Measurements from ENCODE around the gene GOLGA1.
"Not testable (repeated sequence)": the region's sequence is repeated elsewhere in the genome, so short reads cannot be mapped to it uniquely, and the experiment has no call there.

Gene GOLGA1

DNA sequence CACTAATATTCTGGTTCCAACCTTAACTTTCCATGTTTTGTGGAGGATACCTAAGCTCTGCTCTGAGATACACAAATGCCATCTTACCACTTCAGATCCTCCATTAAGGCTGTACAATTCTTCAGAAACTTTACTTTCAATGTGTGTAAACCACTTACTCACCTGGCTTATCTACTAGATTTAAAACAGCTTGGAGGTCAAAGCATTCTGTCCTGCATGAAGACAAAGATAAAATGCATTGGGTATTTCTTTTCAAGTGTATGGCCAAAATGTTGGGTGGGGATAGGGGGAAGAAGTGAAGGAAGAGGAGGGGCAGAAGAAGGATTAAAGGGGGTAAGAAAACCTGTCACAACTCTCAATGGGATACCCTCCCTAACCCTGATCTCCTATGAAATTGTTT is 939 bp downstream of the GOLGA1 start:
- DNase-seq (ENCODE audit: low spot score): no peak

GRCh38 chr9:124934290-124934689 is 6.6 kb downstream of the GOLGA1 start:
- no peak for DNase-seq (ENCODE audit: low spot score)

DNA sequence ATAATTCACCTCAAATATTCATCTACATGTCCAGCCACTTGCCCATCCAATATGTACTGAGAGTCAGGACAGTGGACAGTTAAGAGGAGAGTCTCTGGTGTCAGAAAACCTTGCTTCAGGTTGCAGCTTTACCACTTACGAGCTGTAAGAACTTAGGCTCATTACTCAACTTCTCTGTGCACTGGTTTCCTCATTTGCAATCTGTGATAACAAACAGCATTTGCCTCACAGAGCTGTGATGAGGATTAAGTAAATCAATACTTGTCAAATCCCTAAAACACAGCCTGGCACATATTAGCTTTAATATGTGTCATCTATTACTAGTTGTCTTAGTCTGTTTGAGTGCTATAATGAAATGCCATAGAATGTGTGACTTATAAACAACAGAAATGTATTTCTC is 8.6 kb downstream of the GOLGA1 start:
- DNase-seq (ENCODE audit: low spot score): no peak

DNA sequence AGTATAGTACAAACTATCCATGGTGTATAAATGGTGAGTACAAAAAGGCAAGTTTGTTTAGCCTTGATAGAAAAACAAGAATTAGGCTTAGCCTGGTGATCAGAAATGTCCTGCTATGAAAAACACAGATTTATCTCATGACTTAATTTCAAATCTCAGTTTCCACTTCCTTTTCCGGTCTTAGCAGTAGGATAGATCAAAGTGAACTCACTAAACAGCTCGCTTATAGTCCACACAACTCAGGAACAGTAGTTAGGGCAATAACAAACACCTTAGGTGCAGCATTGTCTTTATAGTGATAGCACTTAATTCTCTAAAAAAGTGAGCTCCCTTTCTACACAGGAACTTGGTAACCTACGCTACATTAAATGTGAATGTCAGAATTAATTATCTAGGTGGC is 11.4 kb downstream of the GOLGA1 start:
- no peak for DNase-seq (ENCODE audit: low spot score)

DNA sequence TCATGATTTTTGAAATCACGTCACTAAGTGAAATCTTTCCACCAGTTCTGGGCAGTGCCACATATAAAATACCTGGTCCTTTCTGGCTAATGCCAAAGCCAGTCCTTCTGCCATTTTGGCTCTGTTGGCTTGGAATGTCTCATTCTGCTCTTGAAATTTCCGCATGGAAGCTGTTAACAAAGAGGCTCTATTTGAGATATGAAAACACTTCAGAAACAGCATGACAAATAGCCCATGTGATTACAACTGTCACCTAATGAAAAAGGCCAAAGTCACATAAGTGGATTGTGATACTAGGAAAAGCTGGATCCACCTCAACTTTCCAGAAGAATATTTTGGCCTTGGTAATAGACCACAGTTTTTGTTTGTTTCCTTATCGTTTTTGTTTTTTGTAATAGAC is 12.8 kb downstream of the GOLGA1 start:
- DNase-seq (ENCODE audit: low spot score): no peak

- DNase-seq (ENCODE audit: low spot score): not testable (repeated sequence)
Observed at GRCh38 chr9:124920394-124920793, 20.5 kb downstream of the GOLGA1 start.

DNA sequence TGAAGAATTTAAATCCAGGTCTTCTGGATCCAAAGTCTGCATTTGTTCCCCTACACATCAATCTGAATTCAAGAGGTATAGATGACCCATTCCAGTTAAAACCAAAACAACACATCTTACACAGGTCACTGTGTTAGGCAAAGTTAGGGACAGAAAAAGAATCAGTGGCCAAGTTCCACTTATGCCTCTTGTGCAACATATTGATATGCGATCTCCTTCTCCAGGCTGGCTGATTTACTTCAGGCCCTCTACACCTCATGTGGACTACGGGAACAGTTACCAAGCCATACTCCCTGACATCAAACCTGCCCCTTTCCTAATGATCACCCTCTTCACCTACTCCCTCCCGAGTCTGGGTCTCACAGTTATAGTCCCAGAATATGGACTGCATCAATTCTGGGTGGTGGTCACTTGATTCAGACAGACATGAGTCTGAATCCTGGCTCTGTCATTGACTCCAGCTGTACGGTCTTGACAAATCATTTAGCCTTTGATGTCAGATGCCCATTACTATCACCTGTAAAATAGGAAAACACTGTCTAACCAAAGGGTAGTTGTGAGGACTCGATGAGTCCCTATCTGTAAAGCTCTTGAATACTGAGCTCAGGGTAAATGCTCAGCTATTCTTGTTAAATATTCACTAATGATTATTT is 26.0 kb downstream of the GOLGA1 start:
- no peak for DNase-seq (ENCODE audit: low spot score)

DNA sequence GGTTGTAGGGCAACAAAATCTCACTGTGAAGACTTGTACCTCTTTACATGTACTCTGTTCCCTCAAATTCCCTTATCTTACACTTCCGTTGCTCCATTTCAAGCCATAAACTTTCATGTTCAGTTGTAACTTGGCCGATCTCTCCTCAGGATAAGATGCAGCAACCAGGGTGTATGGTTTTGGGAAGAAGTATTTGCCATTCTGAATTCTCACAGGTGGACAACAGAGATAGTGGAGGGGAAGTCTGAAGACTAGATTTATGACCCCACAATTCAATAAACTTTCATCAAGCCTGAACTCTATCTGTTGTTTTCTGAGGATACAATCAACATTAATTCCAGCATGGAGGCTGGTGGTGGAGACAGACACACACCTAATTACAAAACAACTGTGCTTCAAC is 27.5 kb downstream of the GOLGA1 start:
- DNase-seq (ENCODE audit: low spot score): no peak

DNA sequence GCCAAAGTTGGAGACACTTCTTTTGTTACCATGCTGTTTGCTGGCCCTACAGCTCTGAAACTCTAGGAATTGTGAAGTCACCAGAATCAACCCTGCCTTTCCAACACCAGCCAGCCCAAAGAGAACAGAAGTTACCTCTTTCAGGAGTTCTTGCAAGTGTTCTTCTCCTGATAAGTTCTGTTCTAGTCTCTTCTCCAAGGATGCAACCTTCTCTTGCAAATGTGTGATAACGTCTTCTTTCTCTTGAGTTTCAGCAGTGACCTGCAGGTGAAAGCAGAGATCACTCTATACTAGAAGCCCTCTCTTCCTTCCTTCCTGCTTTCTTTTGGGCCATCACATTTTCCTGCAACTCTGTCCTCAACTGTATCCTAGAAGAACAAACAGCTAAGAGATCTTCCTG is 29.1 kb downstream of the GOLGA1 start:
- DNase-seq (ENCODE audit: low spot score): no peak

- no peak for DNase-seq (ENCODE audit: low spot score)
Observed at GRCh38 chr9:124908098-124908497, 32.8 kb downstream of the GOLGA1 start.

- no peak for DNase-seq (ENCODE audit: low spot score)
Observed at GRCh38 chr9:124906966-124907365, 33.9 kb downstream of the GOLGA1 start.

DNA sequence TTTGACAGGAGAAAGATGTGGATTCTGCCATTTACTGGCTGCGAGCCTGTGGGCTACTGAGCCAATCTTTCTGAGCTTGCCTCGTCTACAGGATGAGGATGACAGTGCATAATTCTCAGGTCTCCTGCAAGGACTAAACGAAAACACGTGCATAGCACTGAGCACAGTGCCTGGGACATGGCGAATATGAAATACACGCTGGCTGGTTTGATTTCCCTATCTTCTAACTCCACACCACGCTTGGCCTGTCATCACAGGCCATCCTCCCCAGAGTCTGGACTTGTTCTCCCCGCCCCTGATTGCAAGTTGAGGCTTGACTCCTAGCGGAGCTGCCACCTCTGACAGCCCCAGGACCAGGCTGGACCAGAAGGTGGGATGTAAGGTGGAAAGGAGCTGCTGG is 41.0 kb downstream of the GOLGA1 start:
- DNase-seq (ENCODE audit: low spot score): no peak

- no peak for DNase-seq (ENCODE audit: low spot score)
Observed at GRCh38 chr9:124897570-124898460, 43.1 kb downstream of the GOLGA1 start.

DNA sequence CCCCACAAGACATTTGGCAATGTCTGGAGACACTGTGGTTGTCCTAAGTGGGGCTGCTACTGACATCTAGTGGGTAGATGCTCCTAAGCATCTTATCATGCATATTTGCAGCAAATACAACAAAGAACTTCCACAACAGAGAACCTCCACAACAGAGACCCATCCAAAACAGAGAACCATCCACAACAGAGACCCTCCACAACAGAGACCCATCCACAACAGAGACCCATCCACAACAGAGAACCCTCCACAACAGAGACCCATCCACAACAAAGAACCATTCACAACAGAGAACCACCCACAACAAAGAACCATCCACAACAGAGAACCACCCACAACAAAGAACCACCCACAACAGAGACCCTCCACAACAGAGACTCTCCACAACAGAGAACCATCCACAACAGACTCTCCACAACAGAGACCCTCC is 46.1 kb downstream of the GOLGA1 start:
- DNase-seq (ENCODE audit: low spot score): peak; percentile 55

DNA sequence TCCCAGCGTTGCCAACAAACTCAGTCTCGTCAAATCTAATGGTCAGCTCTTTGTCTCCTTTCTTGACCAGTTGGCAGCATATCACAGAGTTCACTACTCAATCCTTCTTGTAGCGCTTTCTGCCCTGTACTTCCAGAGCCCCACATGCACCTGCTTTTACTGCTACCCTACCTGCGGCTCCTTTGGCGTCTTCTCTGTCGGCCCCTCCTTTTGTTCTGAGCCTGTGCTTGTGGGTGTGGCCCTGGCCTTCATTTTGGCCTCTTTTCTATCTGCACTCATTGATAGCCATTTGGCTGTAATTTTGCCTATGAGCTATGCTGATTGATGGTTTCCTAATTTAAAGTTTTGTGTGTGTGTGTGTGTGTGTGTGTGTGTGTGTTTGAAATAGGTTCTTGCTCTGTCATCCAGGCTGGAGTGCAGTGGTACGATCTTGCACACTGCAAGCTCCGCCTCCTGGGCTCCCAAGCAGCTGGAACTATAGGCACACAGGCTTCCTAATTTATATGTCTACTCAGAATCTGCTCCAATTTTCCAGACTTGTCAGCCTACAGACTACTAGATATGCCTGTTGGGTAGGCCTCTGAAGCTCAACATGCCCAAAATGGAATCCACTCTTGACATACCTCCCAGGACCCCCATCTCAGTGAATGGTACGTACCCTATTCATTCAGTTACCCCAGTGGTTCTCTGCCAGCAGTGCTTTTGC is 46.7 kb downstream of the GOLGA1 start:
- DNase-seq (ENCODE audit: low spot score): no peak

GRCh38 chr9:124890179-124890578 is 50.7 kb downstream of the GOLGA1 start:
- no peak for DNase-seq (ENCODE audit: low spot score)

GRCh38 chr9:124889006-124889405 is 51.9 kb downstream of the GOLGA1 start:
- no peak for DNase-seq (ENCODE audit: low spot score)

DNA sequence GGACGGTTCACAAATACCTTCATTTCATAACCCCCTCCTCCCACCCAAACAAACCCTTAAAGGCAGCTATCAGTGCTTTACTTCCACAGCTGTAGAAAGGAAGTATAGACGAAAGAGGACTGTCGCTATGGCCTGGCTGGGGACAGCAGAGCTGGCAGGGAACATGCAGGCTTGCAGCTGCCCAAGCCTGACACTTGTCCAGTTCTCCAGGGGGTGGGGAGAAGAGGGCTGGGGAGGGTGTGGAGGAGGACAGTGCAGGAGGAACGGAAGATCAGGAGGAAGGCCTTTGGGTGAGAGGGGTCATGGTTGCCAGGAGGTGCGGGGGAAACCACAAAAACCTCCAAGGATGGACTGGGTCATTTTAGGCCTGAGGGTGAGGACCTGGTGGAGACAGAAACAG is 53.1 kb downstream of the GOLGA1 start:
- no peak for DNase-seq (ENCODE audit: low spot score)

- no peak for DNase-seq (ENCODE audit: low spot score)
Observed at GRCh38 chr9:124886866-124887492, 53.9 kb downstream of the GOLGA1 start.

DNA sequence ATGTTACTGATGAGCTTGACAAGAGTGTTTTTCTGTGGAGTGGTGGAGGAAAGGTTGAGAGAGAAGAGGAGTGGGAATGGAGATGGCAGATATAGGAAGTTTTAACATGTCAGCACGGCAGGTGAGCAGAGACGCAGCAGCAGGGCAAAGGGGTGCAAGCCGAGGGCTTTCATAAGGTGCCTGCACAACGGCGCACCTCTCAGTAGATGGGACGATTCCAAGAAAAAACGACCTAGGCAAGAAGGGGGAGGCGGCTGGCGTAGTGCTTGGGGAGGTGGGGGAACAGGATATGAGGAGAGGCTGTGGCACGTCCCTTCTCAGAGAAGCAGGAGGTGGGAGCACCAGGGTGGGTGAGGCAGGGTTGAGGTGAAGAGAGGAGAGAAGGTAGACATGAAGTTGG is 54.4 kb downstream of the GOLGA1 start:
- no peak for DNase-seq (ENCODE audit: low spot score)

- DNase-seq (ENCODE audit: low spot score): no peak
Observed at GRCh38 chr9:124885551-124885950, 55.3 kb downstream of the GOLGA1 start.

DNA sequence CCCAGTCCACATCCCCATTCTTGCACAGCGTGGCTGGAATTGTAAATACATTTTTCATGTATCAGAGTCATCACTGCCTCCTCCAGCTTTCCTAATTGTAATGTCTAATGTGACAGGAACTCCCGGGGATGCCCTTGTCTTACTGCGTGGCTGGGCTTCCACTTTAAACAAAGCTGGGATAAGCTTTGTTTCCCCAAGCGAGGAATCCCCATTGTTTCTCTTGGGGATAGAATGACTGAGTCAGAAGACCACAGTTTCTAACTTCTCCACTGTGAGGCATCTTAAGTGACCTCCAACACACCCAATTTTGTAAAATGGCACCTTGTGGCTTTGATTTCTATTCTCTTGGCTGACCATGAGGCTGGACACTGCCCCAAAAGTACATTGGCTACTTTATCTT is 56.5 kb downstream of the GOLGA1 start:
- DNase-seq (ENCODE audit: low spot score): no peak

Data from putamen (tissue), 1 donor.